Body of pancreas (tissue), 4 donors: ENCODE results near the gene STAT5B. TPM values are rescaled to one million over a fixed set of nuclear protein-coding genes. Genes with fewer than 3 reads are reported as not detected.

Experiments
- ATAC-seq: fragments of 150-250 bp; one replicate; pipeline ENCODE4 v1.9.1; 2016
- DNase-seq, 4 donors: peaks; one replicate each; pipeline ENCODE4 v3.0.0-alpha.2; 2019
- H3K27ac ChIP-seq, 4 donors: fragments of 200-600 bp; sonication (generic); 1 replicate in 3 of 4; 2 replicates in 1 of 4; pipeline versions ENCODE4 v1.5.1 to v1.6.1; 2016 to 2019; ENCODE audit warnings: mild to moderate bottlenecking in 1 of 4, mixed read lengths in 1 of 4, moderate library complexity in 1 of 4
- H3K27me3 ChIP-seq, 2 donors: fragments of 200-600 bp; sonication (generic); one replicate each; pipeline ENCODE4 v1.6.0; 2016; ENCODE audit warnings: mild to moderate bottlenecking in 1 of 2
- H3K36me3 ChIP-seq, 2 donors: fragments of 200-600 bp; sonication (generic); replicated peaks in 1 of 2; 2 replicates each; pipeline ENCODE4 v1.5.1; 2016; ENCODE audit warnings: low read depth in 2 of 2; ENCODE audit not compliant: insufficient read depth in 1 of 2
- H3K4me1 ChIP-seq: fragments of 200-600 bp; sonication (generic); one replicate; pipeline ENCODE4 v1.6.0; 2016
- H3K4me3 ChIP-seq, 2 donors: fragments of 200-600 bp; sonication (generic); 1 replicate in 1 of 2; 2 replicates in 1 of 2; pipeline ENCODE4 v1.5.1; 2016 to 2019
- H3K9me3 ChIP-seq, 3 donors: fragments of 200-600 bp; sonication (generic); 1 replicate in 2 of 3; 2 replicates in 1 of 3; pipeline ENCODE4 v1.5.1; 2016
- CTCF ChIP-seq, 7 experiments: fragments of 450-650 bp in 4 of 7; fragments of 200-600 bp in 3 of 7; sonication (generic) in 3 of 7; IDR thresholded peaks; one replicate each; pipeline ENCODE4 v1.5.1; 2016 to 2019; ENCODE audit warnings: antibody characterized with exemption in 7 of 7
- POLR2A ChIP-seq, 3 donors: fragments of 450-650 bp; IDR thresholded peaks; one replicate each; pipeline ENCODE4 v1.6.1; 2016; ENCODE audit warnings: antibody characterized with exemption in 3 of 3, mild to moderate bottlenecking in 2 of 3
- WGBS, 2 donors: methylation state at CpG; one replicate each; pipeline ENCODE4 v1.1.5; 2017; 5-methylcytosine and 5-hydroxymethylcytosine counted together
- intact Hi-C: fragments of 100-400 bp; cut with DNase I; formaldehyde crosslinking; loops from one replicate; pipeline ENCODE4 v1.15.1; 2023
- total RNA-seq, 2 donors: library from RNA; depleted of rRNA; stranded (reverse); fragments of >200 nt; gene quantifications; one replicate each; pipeline ENCODE4 v1.1.0, GENCODE V29; 2016

STAT5B gene
- total RNA-seq, 2 donors from 2014 or later = 35.3 TPM

- Histone ChIP-seq H3K27ac (no peak overlapping the region), H3K27me3 (no peaks in the 10 kb centered on the region), H3K4me3 (no peak overlapping the region), H3K9me3 (no peaks in the 10 kb centered on the region), H3K36me3 (no peaks in the 10 kb centered on the region), H3K4me1 (no peaks in the 10 kb centered on the region)
- ATAC-seq (no peak), DNase-seq (no peak)
- 78 to 79% methylated on average over 6 of the region's 6 CpGs for WGBS, 2 donors
- TF ChIP-seq CTCF (IDR thresholded peaks at IDR 0.05) (no peak), POLR2A (IDR thresholded peaks at IDR 0.05) (no peak)
- intact Hi-C loops = no loop called here
Measured at GRCh38 chr17:42165751-42166150, 110.4 kb downstream of the STAT5B start.

GRCh38 chr17:42163696-42164407, 112.3 kb downstream of the STAT5B start:
- DNase-seq (no peak), ATAC-seq (no peak)
- Histone ChIP-seq H3K27ac (no peak overlapping the region), H3K4me3 (no peak overlapping the region), H3K4me1 (no peaks in the 10 kb centered on the region), H3K27me3 (no peaks in the 10 kb centered on the region), H3K36me3 (no peaks in the 10 kb centered on the region), H3K9me3 (no peaks in the 10 kb centered on the region)
- 55 to 72% methylated on average over 8 to 20 of the region's 22 CpGs for WGBS, 2 donors
- TF ChIP-seq CTCF (IDR thresholded peaks at IDR 0.05) (no peak), POLR2A (IDR thresholded peaks at IDR 0.05) (no peak)
- intact Hi-C loops = no loop called here

- WGBS, 2 donors = 50% methylated on average over 8 of the region's 8 CpGs
- Histone ChIP-seq H3K36me3 (no peaks in the 10 kb centered on the region), H3K4me1 (no peaks in the 10 kb centered on the region), H3K4me3 (no peak overlapping the region), H3K27me3 (no peaks in the 10 kb centered on the region), H3K9me3 (no peaks in the 10 kb centered on the region), H3K27ac (no peak overlapping the region)
- intact Hi-C loops = no loop called here
- TF ChIP-seq CTCF (IDR thresholded peaks at IDR 0.05) (peak in 3 of 7 experiments; percentile 19 to 25 (median 20)), POLR2A (IDR thresholded peaks at IDR 0.05) (no peak)
- no peak for DNase-seq
- no peak for ATAC-seq
Measured at GRCh38 chr17:42163113-42163512, 113.1 kb downstream of the STAT5B start.

- TF ChIP-seq POLR2A (IDR thresholded peaks at IDR 0.05) (no peak), CTCF (IDR thresholded peaks at IDR 0.05) (no peak)
- peaks cover 3% of the 10 kb centered on the region for H3K4me1 ChIP-seq
- no peaks in the 10 kb centered on the region for H3K27me3 ChIP-seq
- 90 to 95% methylated on average over 7 of the region's 7 CpGs for WGBS, 2 donors
- DNase-seq (no peak), ATAC-seq (no peak)
- no peaks in the 10 kb centered on the region for H3K36me3 ChIP-seq
- no peaks in the 10 kb centered on the region for H3K9me3 ChIP-seq
- intact Hi-C loops = no loop called here
- no peak overlapping the region for H3K27ac ChIP-seq
- no peak overlapping the region for H3K4me3 ChIP-seq
Measured at GRCh38 chr17:42160531-42160910, 115.7 kb downstream of the STAT5B start.
